SIG-M5 (cell line): ENCODE measurements around the gene GALNT2.

Experiments used
- DNase-seq: peaks from one replicate; lab custom pipeline; 2025; lab: John Stamatoyannopoulos, UW

The GALNT2 gene

GRCh38 chr1:230321341-230321740 lies 254.3 kb downstream of the GALNT2 start:
- DNase-seq = no peak

GRCh38 chr1:230321741-230322420 lies 254.8 kb downstream of the GALNT2 start:
- DNase-seq = no peak

GRCh38 chr1:230322421-230322756 lies 255.4 kb downstream of the GALNT2 start:
- no peak for DNase-seq

- no peak for DNase-seq
Observed at GRCh38 chr1:230322967-230323547, 256.0 kb downstream of the GALNT2 start.

GRCh38 chr1:230323686-230324085 lies 256.6 kb downstream of the GALNT2 start:
- no peak for DNase-seq

- DNase-seq = no peak
Observed at GRCh38 chr1:230326971-230327891, 260.2 kb downstream of the GALNT2 start.

GRCh38 chr1:230327892-230328284 lies 260.9 kb downstream of the GALNT2 start:
- DNase-seq = no peak

- no peak for DNase-seq
Observed at GRCh38 chr1:230328342-230329015, 261.4 kb downstream of the GALNT2 start.

- no peak for DNase-seq
Observed at GRCh38 chr1:230330157-230330556, 263.1 kb downstream of the GALNT2 start.
